HCT116 (cell line): ENCODE results near the gene EDN1. TPM values are rescaled to one million over a fixed set of nuclear protein-coding genes. Genes with fewer than 3 reads are reported as not detected.

ENCODE experiments used
- ATAC-seq: fragments of 200-7000 bp; cut with Tn5 transposase; 2 replicates; pipeline ENCODE4 v1.9.1; 2020; ENCODE audit warnings: mild to moderate bottlenecking, moderate library complexity
- BruUV-seq: library from RNA; stranded (reverse); fragments of 400-500 nt; replicated peaks from 2 replicates; lab custom pipeline; 2021; lab: Mats Ljungman, UMichigan
- CTCF ChIA-PET: fragments of 300-600 bp; sonication (Branson Sonifier 250); formaldehyde crosslinking; loops from one replicate; lab custom pipeline; 2021; ENCODE audit warnings: antibody characterized with exemption; lab: Charles Lee
- POLR2A ChIA-PET: fragments of 300-600, 350-600 bp; sonication (Branson Sonifier 250); formaldehyde crosslinking; loops from one replicate; lab custom pipeline; 2021; ENCODE audit warnings: antibody characterized with exemption; lab: Charles Lee
- RAD21 ChIA-PET, 2 experiments: fragments of 300-600 bp; sonication (Branson Sonifier 250); formaldehyde crosslinking; loops; one replicate each; lab custom pipeline; 2023; ENCODE audit warnings: low total read pairs in 2 of 2; ENCODE audit not compliant: uncharacterized antibody in 2 of 2, unreplicated experiment in 2 of 2, low non-redundant PET in 1 of 2; lab: Charles Lee
- DNase-seq: peaks from one replicate; pipeline ENCODE4 v3.0.0-alpha.2; 2010; ENCODE audit warnings: low read depth, low spot score
- H2AFZ ChIP-seq: fragments of 200-600 bp; shearing (Covaris generic), sonication (generic); 2 replicates; pipeline ENCODE4 v1.6.1; 2017; ENCODE audit warnings: low read depth, mixed run types, mixed read lengths, antibody characterized with exemption, low read length; ENCODE audit not compliant: poor library complexity, severe bottlenecking
- H3K27ac ChIP-seq: 2 replicates; pipeline ENCODE4 v1.5.1; 2012; ENCODE audit warnings: low read depth, low read length
- H3K27me3 ChIP-seq: fragments of 200-600 bp; sonication (generic); 2 replicates; pipeline ENCODE4 v1.6.1; 2016; ENCODE audit warnings: mixed run types, low read length, mixed read lengths; ENCODE audit not compliant: insufficient read depth
- H3K36me3 ChIP-seq, 2 experiments: fragments of 200-500 bp in 1 of 2; fragments of 200-600 bp in 1 of 2; sonication (Bioruptor generic) in 1 of 2; sonication (generic) in 1 of 2; 2 replicates each; pipeline versions ENCODE4 v1.5.1 to v1.6.1; 2014 to 2016; ENCODE audit warnings: low read length in 2 of 2, inconsistent platforms in 1 of 2, mixed read lengths in 1 of 2, mixed run types in 1 of 2; ENCODE audit not compliant: insufficient read depth in 2 of 2, control insufficient read depth in 1 of 2
- H3K4me1 ChIP-seq, 2 experiments: fragments of 200-600 bp in 1 of 2; sonication (generic) in 1 of 2; 2 replicates each; pipeline versions ENCODE4 v1.5.1 to v1.6.1; 2012 to 2017; ENCODE audit warnings: low read length in 2 of 2, inconsistent platforms in 1 of 2, mild to moderate bottlenecking in 1 of 2, mixed read lengths in 1 of 2, mixed run types in 1 of 2, moderate library complexity in 1 of 2; ENCODE audit not compliant: insufficient read depth in 2 of 2, control insufficient read depth in 1 of 2
- H3K4me2 ChIP-seq: fragments of 200-600 bp; sonication (generic); 2 replicates; pipeline ENCODE4 v1.6.1; 2017; ENCODE audit warnings: mixed run types, low read length, mixed read lengths
- H3K4me3 ChIP-seq, 2 experiments: fragments of 200-600 bp in 1 of 2; sonication (generic) in 1 of 2; replicated peaks in 1 of 2; 2 replicates each; pipeline ENCODE4 v1.5.1; 2011 to 2016; ENCODE audit warnings: low read length in 2 of 2, control low read depth in 1 of 2, low read depth in 1 of 2, mild to moderate bottlenecking in 1 of 2, mixed read lengths in 1 of 2, mixed run types in 1 of 2
- H3K79me2 ChIP-seq: fragments of 200-600 bp; sonication (generic); 2 replicates; pipeline ENCODE4 v1.6.1; 2017; ENCODE audit warnings: mild to moderate bottlenecking, mixed run types, low read length, moderate library complexity, mixed read lengths; ENCODE audit not compliant: insufficient read depth
- H3K9ac ChIP-seq: fragments of 200-600 bp; sonication (generic); 2 replicates; pipeline ENCODE4 v1.6.1; 2016; ENCODE audit warnings: low read length, mixed read lengths
- H3K9me2 ChIP-seq: fragments of 200-600 bp; sonication (generic), shearing (Covaris generic); 2 replicates; pipeline ENCODE4 v1.6.1; 2017; ENCODE audit warnings: mixed run types, mild to moderate bottlenecking, moderate library complexity; ENCODE audit not compliant: insufficient read depth
- H3K9me3 ChIP-seq, 2 experiments: fragments of 200-500 bp in 1 of 2; fragments of 200-600 bp in 1 of 2; sonication (Bioruptor generic) in 1 of 2; sonication (generic) in 1 of 2; 2 replicates each; pipeline ENCODE4 v1.6.1; 2014 to 2017; ENCODE audit warnings: low read length in 2 of 2, mixed read lengths in 2 of 2, inconsistent platforms in 1 of 2, low read depth in 1 of 2, mild to moderate bottlenecking in 1 of 2, mixed run types in 1 of 2, moderate library complexity in 1 of 2; ENCODE audit not compliant: control insufficient read depth in 1 of 2, insufficient read depth in 1 of 2
- H4K20me1 ChIP-seq: fragments of 200-600 bp; sonication (generic), shearing (Covaris generic); 2 replicates; pipeline ENCODE4 v1.6.1; 2017; ENCODE audit warnings: mixed run types, mild to moderate bottlenecking, moderate library complexity; ENCODE audit not compliant: insufficient read depth
- ATF3 ChIP-seq: IDR thresholded peaks from 2 replicates; pipeline ENCODE4 v1.6.1; 2012
- CBX3 ChIP-seq: IDR thresholded peaks from 2 replicates; pipeline ENCODE4 v1.6.1; 2012; ENCODE audit warnings: low read depth
- CEBPB ChIP-seq: IDR thresholded peaks from 2 replicates; pipeline ENCODE4 v1.6.1; 2012; ENCODE audit warnings: low read depth
- EGR1 ChIP-seq: IDR thresholded peaks from 2 replicates; pipeline ENCODE4 v1.6.1; 2012; ENCODE audit warnings: low read depth
- ELF1 ChIP-seq: IDR thresholded peaks from 2 replicates; pipeline ENCODE4 v1.6.1; 2012; ENCODE audit warnings: low read depth, borderline replicate concordance
- JUND ChIP-seq: IDR thresholded peaks from 2 replicates; pipeline ENCODE4 v1.6.1; 2012
- MAX ChIP-seq: IDR thresholded peaks from 2 replicates; pipeline ENCODE4 v1.6.1; 2012
- POLR2A ChIP-seq: IDR thresholded peaks from 2 replicates; pipeline ENCODE4 v1.7.0; 2011; ENCODE audit warnings: borderline replicate concordance; ENCODE audit not compliant: insufficient read depth, insufficient read length; ENCODE audit errors: extremely low read depth
- SP1 ChIP-seq: IDR thresholded peaks from 2 replicates; pipeline ENCODE4 v1.6.1; 2012; ENCODE audit warnings: low read depth
- TCF7L2 ChIP-seq: IDR thresholded peaks from 2 replicates; pipeline ENCODE4 v1.7.0; 2011; ENCODE audit warnings: borderline replicate concordance, inconsistent platforms; ENCODE audit not compliant: insufficient read depth, insufficient read length; ENCODE audit errors: extremely low read depth
- YY1 ChIP-seq: IDR thresholded peaks from 2 replicates; pipeline ENCODE4 v1.6.1; 2011; ENCODE audit warnings: low read length, low read depth, moderate library complexity, mild to moderate bottlenecking; ENCODE audit not compliant: insufficient replicate concordance; ENCODE audit errors: extremely low read depth
- ZBTB33 ChIP-seq: IDR thresholded peaks from 2 replicates; pipeline ENCODE4 v1.6.1; 2011; ENCODE audit warnings: mild to moderate bottlenecking, low read length, moderate library complexity; ENCODE audit not compliant: insufficient replicate concordance; ENCODE audit errors: extremely low read depth
- ZFX ChIP-seq: fragments of 450-650 bp; IDR thresholded peaks from 2 replicates; pipeline ENCODE4 v1.6.1; 2017
- ZNF274 ChIP-seq: fragments of 200-500 bp; sonication (Bioruptor generic); IDR thresholded peaks from 2 replicates; pipeline ENCODE4 v1.6.1; 2014; ENCODE audit warnings: mild to moderate bottlenecking, low read depth, low read length, inconsistent platforms
- intact Hi-C: fragments of 100-400 bp; cut with micrococcal nuclease; formaldehyde crosslinking; loops from 2 replicates; pipeline ENCODE4 v1.10.0; 2022
- total RNA-seq: library from RNA; stranded (reverse); gene quantifications from one replicate; pipeline ENCODE4 v1.2.1, GENCODE V29; 2021; ENCODE audit not compliant: unreplicated experiment

EDN1 gene
- total RNA-seq, 1 experiment from 2014 or later = 0.22 TPM

GRCh38 chr6:12241493-12242175 is 48.5 kb upstream of the EDN1 start:
- ATAC-seq (no peak), DNase-seq (no peak)
- no peaks in the 10 kb centered on the region for H3K79me2 ChIP-seq
- H3K9ac ChIP-seq = no peak overlapping the region
- CTCF ChIA-PET = no interaction called here
- H3K4me1 ChIP-seq = peaks cover 0 to 2% of the 10 kb centered on the region in 2 experiments; a peak in 2 of 4 replicates
- intact Hi-C loops = no loop called here
- H3K9me2 ChIP-seq = no peaks in the 10 kb centered on the region
- H2AFZ ChIP-seq = no peak overlapping the region
- no peaks in the 10 kb centered on the region for H4K20me1 ChIP-seq
- no TSS peak for BruUV-seq
- no peaks in the 10 kb centered on the region for H3K27me3 ChIP-seq
- H3K4me3 ChIP-seq = no peak overlapping the region
- TF ChIP-seq ZFX (no peak), SP1 (no peak), TCF7L2 (no peak), POLR2A (no peak), EGR1 (no peak)
- TF ChIP-seq, all 23 proteins: peak for 0
- Histone ChIP-seq H3K36me3 (no peaks in the 10 kb centered on the region), H3K9me3 (no peaks in the 10 kb centered on the region), H3K27ac (no peak overlapping the region), H3K4me2 (no peak overlapping the region)
- ChIA-PET RAD21 (no interaction called here), POLR2A (no interaction called here)

- no peaks in the 10 kb centered on the region for H3K36me3 ChIP-seq
- no peak for ATAC-seq
- peaks cover 0 to 2% of the 10 kb centered on the region in 2 experiments; a peak in 2 of 4 replicates for H3K4me1 ChIP-seq
- TF ChIP-seq EGR1 (no peak), JUND (no peak), ELF1 (no peak), ZNF274 (no peak), CBX3 (no peak), CEBPB (no peak), YY1 (no peak), ATF3 (no peak), ZBTB33 (no peak), MAX (no peak), SP1 (no peak)
- no peaks in the 10 kb centered on the region for H3K9me2 ChIP-seq
- H3K4me3 ChIP-seq = no peak overlapping the region
- H4K20me1 ChIP-seq = no peaks in the 10 kb centered on the region
- DNase-seq = no peak
- H3K4me2 ChIP-seq = no peak overlapping the region
- RAD21 ChIA-PET = no interaction called here
- no peak overlapping the region for H3K9ac ChIP-seq
- no peaks in the 10 kb centered on the region for H3K27me3 ChIP-seq
- H3K79me2 ChIP-seq = no peaks in the 10 kb centered on the region
- no peak overlapping the region for H3K27ac ChIP-seq
- BruUV-seq = no TSS peak
- intact Hi-C loops = no loop called here
- no peak overlapping the region for H2AFZ ChIP-seq
- H3K9me3 ChIP-seq = no peaks in the 10 kb centered on the region
- CTCF ChIA-PET = no interaction called here
- POLR2A ChIA-PET = no interaction called here
These were observed 47.0 kb upstream of the EDN1 start for GRCh38 chr6:12243169-12243568.
